Measurements from ENCODE around the gene FLOT1. TPM values are rescaled to one million over a fixed set of nuclear protein-coding genes. Genes with fewer than 3 reads are reported as not detected.
A peak's percentile ranks its signal among the peaks of the same experiment; 100 is the strongest.

Gene FLOT1, protein sequence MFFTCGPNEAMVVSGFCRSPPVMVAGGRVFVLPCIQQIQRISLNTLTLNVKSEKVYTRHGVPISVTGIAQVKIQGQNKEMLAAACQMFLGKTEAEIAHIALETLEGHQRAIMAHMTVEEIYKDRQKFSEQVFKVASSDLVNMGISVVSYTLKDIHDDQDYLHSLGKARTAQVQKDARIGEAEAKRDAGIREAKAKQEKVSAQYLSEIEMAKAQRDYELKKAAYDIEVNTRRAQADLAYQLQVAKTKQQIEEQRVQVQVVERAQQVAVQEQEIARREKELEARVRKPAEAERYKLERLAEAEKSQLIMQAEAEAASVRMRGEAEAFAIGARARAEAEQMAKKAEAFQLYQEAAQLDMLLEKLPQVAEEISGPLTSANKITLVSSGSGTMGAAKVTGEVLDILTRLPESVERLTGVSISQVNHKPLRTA
- total RNA-seq (71.2 and 75.7 TPM in 2 replicates), polyA plus RNA-seq (75.8 and 79.4 TPM in 2 replicates), polyA minus RNA-seq (35.7 and 36.2 TPM in 2 replicates)
- total RNA-seq (2013), result 45.8 TPM

- peaks cover 46% of the 10 kb centered on the region for H3K4me1 Mint-ChIP-seq
- POLR2A ChIA-PET, result interaction anchor here (0.9 to 1.2 kb wide), 2 partner anchors 21 to 246 kb away, joined by 3 read pairs; no protein-coding TSS in a partner anchor
- under 1% methylated on average over 66 of the region's 66 CpGs for WGBS (ENCODE audit: insufficient coverage)
- Histone ChIP-seq H3K27me3 (replicated peaks in 1 of 4; ENCODE audit: control extremely low read depth in 1 of 4, control insufficient read depth in 3 of 4, insufficient read depth in 4 of 4, low read length in 3 of 4) (no peaks in the 10 kb centered on the region), H2AFZ (ENCODE audit: insufficient read depth, low read depth, low read length, poor library complexity, severe bottlenecking) (peak within 1 kb of the TSS; percentile 80), H3K9me3 (ENCODE audit: control extremely low read depth in 1 of 3, control insufficient read depth in 2 of 3, insufficient read depth in 1 of 3, low read length in 2 of 3) (no peaks in the 10 kb centered on the region), H3K79me2 (ENCODE audit: control insufficient read depth, insufficient read depth, low read length) (peaks cover 4% of the 10 kb centered on the region), H3K4me1 (ENCODE audit: control insufficient read depth in 2 of 2, insufficient read depth in 2 of 2, low read length in 2 of 2) (peaks cover 18 to 35% of the 10 kb centered on the region in 2 donors), H3K9ac (ENCODE audit: low read length) (peak within 1 kb of the TSS; percentile 70), H3K4me3 (ENCODE audit: control extremely low read depth in 1 of 5, extremely low read depth in 1 of 5, insufficient read depth in 1 of 5, low read depth in 2 of 5, low read length in 4 of 5) (peak within 1 kb of the TSS; percentile 56 to 82 (median 63)), H3K4me2 (replicated peaks; ENCODE audit: low read depth, low read length, poor library complexity, severe bottlenecking) (peak within 1 kb of the TSS; percentile 92), H3K36me3 (replicated peaks in 1 of 2; ENCODE audit: control extremely low read depth in 1 of 2, control insufficient read depth in 1 of 2, extremely low read depth in 1 of 2, insufficient read depth in 2 of 2, low read length in 1 of 2) (peaks cover 0 to 9% of the 10 kb centered on the region in 2 experiments), H3K27ac (ENCODE audit: low read length in 2 of 2) (peak within 1 kb of the TSS in 1 of 2 donors; percentile 61), H4K20me1 (ENCODE audit: control insufficient read depth, insufficient read depth, low read length, poor library complexity, severe bottlenecking) (no peaks in the 10 kb centered on the region)
- no peak for TF ChIP-seq CTCF (IDR thresholded peaks at IDR 0.05)
- TF ChIP-seq EZH2 (IDR thresholded peaks at IDR 0.05; ENCODE audit: borderline replicate concordance, insufficient read depth, low read depth, low read length, poor library complexity, severe bottlenecking), result no peak
- peak; percentile 90 for ATAC-seq (ENCODE audit: low read depth)
- CTCF ChIA-PET, result interaction anchor here (0.7 to 4.4 kb wide), 9 partner anchors 9 to 275 kb away, joined by 3 to 23 read pairs (median 4); no protein-coding TSS in a partner anchor
- peak; percentile 85 for DNase-seq
- intact Hi-C loops (cut with micrococcal nuclease), result loop anchor here (1.0 to 10.0 kb wide), 4 partner anchors 20 to 170 kb away; partner anchors contain the start of genes ABCF1 and VARS2
- H3K27me3 Mint-ChIP-seq, result no peaks in the 10 kb centered on the region
- peak within 1 kb of the TSS; percentile 87 for H3K4me3 Mint-ChIP-seq
- H3K9me3 Mint-ChIP-seq (ENCODE audit: insufficient read depth), result no peaks in the 10 kb centered on the region
- peak within 1 kb of the TSS; percentile 77 for H3K27ac Mint-ChIP-seq
Measured at GRCh38 chr6:30742316-30743098, at the start of gene FLOT1. Gene FLOT1, minus strand, starts transcription at chr6:30742687. Its CDS starts 498 bp downstream, at chr6:30742189.

Measured in B cell (primary cell).